Epithelial cell of umbilical artery (primary cell): ENCODE data around the gene HOXC13. TPM values are rescaled to one million over a fixed set of nuclear protein-coding genes. Genes with fewer than 3 reads are reported as not detected.

ENCODE experiments used
- total RNA-seq: library from RNA; depleted of rRNA; stranded (reverse); fragments of >200 nt; gene quantifications from 2 replicates; pipeline ENCODE4 v1.2.3, GENCODE V29; 2014

The HOXC13 gene
- total RNA-seq = not detected in 2 replicates

DNA sequence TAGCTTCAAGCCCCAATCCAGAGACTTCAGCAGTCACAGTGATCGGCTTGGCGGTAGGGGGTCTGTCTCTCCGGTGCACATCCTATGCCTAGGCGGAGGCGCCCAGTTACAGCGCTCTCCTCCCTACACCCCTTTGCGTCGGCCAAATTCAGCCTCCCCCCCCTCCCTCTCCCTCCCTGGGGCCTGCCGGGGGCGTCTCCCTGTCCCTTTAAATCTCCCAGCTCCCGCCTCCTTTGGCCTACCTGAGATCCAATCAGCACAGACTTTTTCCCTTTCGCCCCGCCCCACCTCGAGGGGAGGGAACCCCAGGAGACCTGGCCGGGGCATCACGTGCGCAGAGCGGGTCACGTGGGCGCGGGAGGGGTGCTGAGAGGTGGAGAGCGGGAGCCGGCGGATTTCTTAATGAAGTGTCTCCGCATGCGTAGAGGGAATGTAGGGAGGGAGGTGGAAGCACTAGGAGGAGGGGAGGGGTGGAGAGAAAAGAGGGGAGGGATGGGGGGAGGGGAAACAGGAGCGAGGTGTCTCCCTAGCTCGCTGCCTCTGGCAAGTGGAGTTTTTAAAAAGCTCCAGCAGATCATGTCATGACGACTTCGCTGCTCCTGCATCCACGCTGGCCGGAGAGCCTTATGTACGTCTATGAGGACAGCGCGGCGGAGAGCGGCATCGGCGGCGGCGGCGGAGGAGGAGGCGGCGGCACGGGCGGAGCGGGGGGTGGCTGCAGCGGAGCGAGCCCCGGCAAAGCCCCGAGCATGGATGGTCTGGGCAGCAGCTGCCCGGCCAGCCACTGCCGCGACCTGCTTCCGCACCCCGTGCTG, at the start of gene HOXC13:
HOXC13 (plus strand) TSS at position 506 of the 815 bp plus-strand sequence; CDS start at position 582, 76 bp downstream.

GRCh38 chr12:53954694-53955035, 16.0 kb downstream of the HOXC13 start, which contains the start of gene HOXC12:
Gene HOXC12, plus strand, starts transcription at chr12:53954903. Its CDS starts 27 bp downstream, at chr12:53954930.

DNA sequence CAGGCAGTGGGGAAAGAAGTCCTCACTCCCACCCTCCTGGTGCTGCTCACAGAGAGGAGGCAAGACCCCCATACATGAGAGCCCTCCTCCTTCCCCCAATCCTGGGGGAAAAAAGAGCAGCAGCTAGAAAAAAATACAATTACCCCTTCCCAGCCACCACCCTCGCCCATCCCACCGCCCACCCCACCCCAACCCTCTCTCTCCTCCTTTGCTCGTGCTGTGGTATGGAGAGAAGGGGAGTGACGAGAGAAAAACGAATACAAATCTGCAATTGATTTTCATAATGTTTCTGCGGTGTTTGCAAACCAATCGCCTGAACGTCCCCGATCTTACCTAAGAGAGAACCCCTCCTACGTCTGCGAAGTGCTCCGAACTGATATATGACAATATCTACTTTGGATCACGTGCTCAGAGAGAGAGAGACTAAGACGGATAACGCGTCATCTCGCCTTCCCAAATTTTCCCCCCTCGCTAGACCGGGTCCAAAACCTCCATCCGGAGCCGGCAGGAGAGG, 34.1 kb downstream of the HOXC13 start, which contains the start of gene HOXC11:
HOXC11 (plus strand) TSS at position 405 of the 514 bp plus-strand sequence. CDS start 116 bp downstream, outside the sequence.

GRCh38 chr12:53974084-53975063, 35.7 kb downstream of the HOXC13 start, which contains the start of gene HOTAIR:
Gene HOTAIR, minus strand, starts transcription at chr12:53974954.

GRCh38 chr12:53984901-53985691, 46.5 kb downstream of the HOXC13 start, which contains the start of gene HOXC10:
Gene HOXC10, plus strand, starts transcription at chr12:53985146. Its CDS starts 114 bp downstream, at chr12:53985260.

Other genes starting within 250 kb of the HOXC13 start
- 44.2 and 80.2 TPM in 2 replicates for gene CALCOCO1, start 211.4 kb upstream of the HOXC13 start, total RNA-seq
- gene CISTR, start 186.9 kb upstream of the HOXC13 start, total RNA-seq = not detected in 2 replicates
- gene HOXC12, start 16.1 kb downstream of the HOXC13 start, total RNA-seq = not detected in 2 replicates
- not detected in 2 replicates for gene HOXC11, start 34.3 kb downstream of the HOXC13 start, total RNA-seq
- gene HOTAIR, start 36.1 kb downstream of the HOXC13 start, total RNA-seq = under 0.01 TPM in 1 of 2 replicates, not detected in the other
- not detected in 2 replicates for gene HOXC10, start 46.3 kb downstream of the HOXC13 start, total RNA-seq
- gene HOXC9, start 61.3 kb downstream of the HOXC13 start, total RNA-seq = not detected in 2 replicates
- not detected in 2 replicates for gene HOXC8, start 70.2 kb downstream of the HOXC13 start, total RNA-seq
- not detected in 2 replicates for gene HOXC6, start 89.6 kb downstream of the HOXC13 start, total RNA-seq
- not detected in 2 replicates for gene HOXC5, start 94.2 kb downstream of the HOXC13 start, total RNA-seq
- not detected in 2 replicates for gene HOXC4, start 115.0 kb downstream of the HOXC13 start, total RNA-seq